AG04450 (cell line): ENCODE results near the gene KRTAP19-2. TPM values are rescaled to one million over a fixed set of nuclear protein-coding genes. Genes with fewer than 3 reads are reported as not detected.

Source experiments
- CTCF ChIA-PET: fragments of 300-600, 350-600 bp; formaldehyde crosslinking; extraction: SDS; loops from one replicate; lab custom pipeline; 2022; ENCODE audit warnings: antibody characterized with exemption, inconsistent platforms; lab: Charles Lee
- POLR2A ChIA-PET: fragments of 350-600 bp; formaldehyde crosslinking; extraction: SDS; loops from one replicate; lab custom pipeline; 2021; ENCODE audit warnings: antibody characterized with exemption, inconsistent platforms; lab: Yijun Ruan, JAX
- DNase-seq: peaks from one replicate; pipeline ENCODE4 v3.0.0-alpha.2; 2011; ENCODE audit warnings: low read depth, low spot score
- H3K27ac ChIP-seq: one replicate; pipeline ENCODE4 v1.5.1; 2012; ENCODE audit warnings: low read depth, low read length, control low read depth
- H3K27me3 ChIP-seq: one replicate; pipeline ENCODE4 v1.6.0; 2012; ENCODE audit warnings: low read length; ENCODE audit not compliant: control insufficient read depth, insufficient read depth
- H3K4me3 ChIP-seq: 2 replicates; pipeline ENCODE4 v1.5.1; 2011; ENCODE audit warnings: mild to moderate bottlenecking, low read depth, low read length, control low read depth
- H3K9me3 ChIP-seq: 2 replicates; pipeline ENCODE4 v1.5.1; 2012; ENCODE audit warnings: low read length; ENCODE audit not compliant: control insufficient read depth, insufficient read depth
- CTCF ChIP-seq: IDR thresholded peaks from 2 replicates; pipeline ENCODE4 v1.5.1; 2011; ENCODE audit warnings: low read depth, low read length, control low read depth, inconsistent platforms
- polyA plus RNA-seq: library from polyadenylated mRNA; depleted of rRNA; stranded (reverse); fragments of >200 nt; gene quantifications from 2 replicates; pipeline ENCODE4 v1.2.3, GENCODE V29; 2011; rRNA removed
- small RNA-seq: library from RNA; depleted of rRNA; stranded (forward); fragments of <200 nt; gene quantifications from one replicate; pipeline ENCODE3, GENCODE V24; 2012; ENCODE audit warnings: low read depth; ENCODE audit not compliant: insufficient read length

Gene KRTAP19-2
- polyA plus RNA-seq, 1 experiment, result not detected

GRCh38 chr21:30447056-30447455 is 40.2 kb downstream of the KRTAP19-2 start:
- no peak overlapping the region for H3K27ac ChIP-seq
- H3K9me3 ChIP-seq, result peaks cover 5% of the 10 kb centered on the region

GRCh38 chr21:30444204-30444603 is 43.0 kb downstream of the KRTAP19-2 start:
- no peak for DNase-seq
- TF ChIP-seq CTCF, result no peak

More at GRCh38 chr21:30447056-30447455, 40.2 kb downstream of the KRTAP19-2 start:
- no peak for TF ChIP-seq CTCF
- DNase-seq, result no peak
- H3K4me3 ChIP-seq, result no peak overlapping the region
- ChIA-PET POLR2A (no interaction called here), CTCF (no interaction called here)
- no peaks in the 10 kb centered on the region for H3K27me3 ChIP-seq

GRCh38 chr21:30443226-30443625 is 44.0 kb downstream of the KRTAP19-2 start:
- no peak overlapping the region for H3K4me3 ChIP-seq
- CTCF ChIA-PET, result no interaction called here
- POLR2A ChIA-PET, result no interaction called here

More at GRCh38 chr21:30444204-30444603, 43.0 kb downstream of the KRTAP19-2 start:
- CTCF ChIA-PET, result no interaction called here
- no peak overlapping the region for H3K4me3 ChIP-seq
- H3K27me3 ChIP-seq, result no peaks in the 10 kb centered on the region
- no peak overlapping the region for H3K27ac ChIP-seq
- POLR2A ChIA-PET, result no interaction called here
- peaks cover 15% of the 10 kb centered on the region for H3K9me3 ChIP-seq

GRCh38 chr21:30439975-30440374 is 47.3 kb downstream of the KRTAP19-2 start, which contains the start of gene KRTAP15-1:
Gene KRTAP15-1, plus strand, starts transcription at chr21:30440275. Its CDS starts 53 bp downstream, at chr21:30440328.
- DNase-seq, result no peak
- Histone ChIP-seq H3K9me3 (peaks cover 19% of the 10 kb centered on the region), H3K27me3 (no peaks in the 10 kb centered on the region), H3K27ac (no peak within 1 kb of the TSS), H3K4me3 (no peak within 1 kb of the TSS)
- ChIA-PET POLR2A (no interaction called here), CTCF (no interaction called here)
- no peak for TF ChIP-seq CTCF

More at GRCh38 chr21:30443226-30443625, 44.0 kb downstream of the KRTAP19-2 start:
- H3K27me3 ChIP-seq, result no peaks in the 10 kb centered on the region
- no peak overlapping the region for H3K27ac ChIP-seq
- H3K9me3 ChIP-seq, result peaks cover 15% of the 10 kb centered on the region
- TF ChIP-seq CTCF, result no peak
- no peak for DNase-seq

Small RNA genes within 50 kb of the gene (small RNA-seq; reads per million reads assigned to genes)
- gene AP000567.1 (not detected), gene KRTAP19-10P (not detected), gene KRTAP19-11P (not detected), gene KRTAP19-9P (not detected)

Other genes starting within 250 kb of the KRTAP19-2 start
- gene KRTAP24-1, start 204.5 kb downstream of the KRTAP19-2 start, polyA plus RNA-seq, result not detected in 2 replicates
- gene KRTAP25-1, start 197.9 kb downstream of the KRTAP19-2 start, polyA plus RNA-seq, result not detected in 2 replicates
- not detected in 2 replicates for gene KRTAP26-1, start 167.1 kb downstream of the KRTAP19-2 start, polyA plus RNA-seq
- not detected in 2 replicates for gene KRTAP27-1, start 149.7 kb downstream of the KRTAP19-2 start, polyA plus RNA-seq
- not detected in 2 replicates for gene KRTAP23-1, start 138.8 kb downstream of the KRTAP19-2 start, polyA plus RNA-seq
- not detected in 2 replicates for gene KRTAP13-2, start 115.2 kb downstream of the KRTAP19-2 start, polyA plus RNA-seq
- gene KRTAP13-1, start 91.4 kb downstream of the KRTAP19-2 start, polyA plus RNA-seq, result not detected in 2 replicates
- gene KRTAP13-3, start 61.5 kb downstream of the KRTAP19-2 start, polyA plus RNA-seq, result not detected in 2 replicates
- gene KRTAP13-4, start 57.2 kb downstream of the KRTAP19-2 start, polyA plus RNA-seq, result not detected in 2 replicates
- gene KRTAP15-1, start 47.2 kb downstream of the KRTAP19-2 start, polyA plus RNA-seq, result not detected in 2 replicates
- gene KRTAP19-1, start 7.1 kb downstream of the KRTAP19-2 start, polyA plus RNA-seq, result not detected in 2 replicates
- gene KRTAP19-3, start 4.6 kb upstream of the KRTAP19-2 start, polyA plus RNA-seq, result not detected in 2 replicates
- not detected in 2 replicates for gene KRTAP19-4, start 9.7 kb upstream of the KRTAP19-2 start, polyA plus RNA-seq
- not detected in 2 replicates for gene KRTAP19-5, start 14.7 kb upstream of the KRTAP19-2 start, polyA plus RNA-seq
- not detected in 2 replicates for gene KRTAP19-6, start 54.4 kb upstream of the KRTAP19-2 start, polyA plus RNA-seq
- gene KRTAP19-7, start 73.9 kb upstream of the KRTAP19-2 start, polyA plus RNA-seq, result not detected in 2 replicates
- gene KRTAP22-2, start 103.0 kb upstream of the KRTAP19-2 start, polyA plus RNA-seq, result not detected in 2 replicates
- gene KRTAP6-3, start 105.0 kb upstream of the KRTAP19-2 start, polyA plus RNA-seq, result not detected in 2 replicates
- not detected in 2 replicates for gene KRTAP6-2, start 111.5 kb upstream of the KRTAP19-2 start, polyA plus RNA-seq
- not detected in 2 replicates for gene KRTAP22-1, start 113.7 kb upstream of the KRTAP19-2 start, polyA plus RNA-seq
- not detected in 2 replicates for gene KRTAP6-1, start 126.5 kb upstream of the KRTAP19-2 start, polyA plus RNA-seq
- not detected in 2 replicates for gene KRTAP20-1, start 129.0 kb upstream of the KRTAP19-2 start, polyA plus RNA-seq
- gene KRTAP20-4, start 133.2 kb upstream of the KRTAP19-2 start, polyA plus RNA-seq, result not detected in 2 replicates
- gene KRTAP20-2, start 147.8 kb upstream of the KRTAP19-2 start, polyA plus RNA-seq, result not detected in 2 replicates
- gene KRTAP20-3, start 155.4 kb upstream of the KRTAP19-2 start, polyA plus RNA-seq, result not detected in 2 replicates
- not detected in 2 replicates for gene KRTAP21-3, start 231.3 kb upstream of the KRTAP19-2 start, polyA plus RNA-seq